ENCODE results near the gene ANAPC15. TPM values are rescaled to one million over a fixed set of nuclear protein-coding genes. Genes with fewer than 3 reads are reported as not detected.

Gene ANAPC15
- total and polyA plus RNA-seq, 2 of the 4 experiments (the other 2 are of a cell fraction), result 66.3 to 84.2 TPM

GRCh38 chr11:72072348-72072747, 40.1 kb downstream of the ANAPC15 start:
- H4K91ac ChIP-seq (ENCODE audit: insufficient read depth, low read depth, low read length), result peak overlapping the region; percentile 67
- POLR2A ChIA-PET (ENCODE audit: unreplicated experiment), result interaction anchor here (0.8 kb wide), 1 partner anchor 15 kb away, joined by 4 read pairs; no protein-coding TSS in a partner anchor
- H3K27ac ChIP-seq (ENCODE audit: insufficient read depth, low read length), result peak overlapping the region; percentile 20
- no peak overlapping the region for H3K4me3 ChIP-seq (ENCODE audit: insufficient read depth, low read depth, low read length)
- peak overlapping the region; percentile 75; the same call in 1 of the 3 replicates for H2BK15ac ChIP-seq (ENCODE audit: low read depth, low read length)
- H3K23ac ChIP-seq (ENCODE audit: low read depth, low read length), result peak overlapping the region; percentile 54; the same call in 1 of the 2 replicates
- H3K79me1 ChIP-seq (ENCODE audit: low read depth in 1 of 2, low read length in 2 of 2), result peaks cover 31 to 65% of the 10 kb centered on the region in 2 experiments
- DNase-seq, result peak; percentile 82
- no peaks in the 10 kb centered on the region for H3K27me3 ChIP-seq (ENCODE audit: control insufficient read depth, insufficient read depth, low read length)
- H3K18ac ChIP-seq (ENCODE audit: low read depth, low read length), result peak overlapping the region; percentile 2; the same call in 1 of the 2 replicates
- dilution Hi-C loops (cut with HindIII; ENCODE audit: low sequenced_read_pairs, unreplicated experiment) (no loop called here), in situ Hi-C loops (cut with MboI; ENCODE audit: low sequenced_read_pairs) (no loop called here), intact Hi-C loops (cut with micrococcal nuclease) (no loop called here)
- BruUV-seq (replicated peaks), result no TSS peak
- peak overlapping the region; percentile 93 for H2BK5ac ChIP-seq (ENCODE audit: low read depth, low read length, poor library complexity, severe bottlenecking)
- H4K8ac ChIP-seq (ENCODE audit: low read depth in 2 of 2, low read length in 2 of 2), result peak overlapping the region in 1 of 2 experiments; percentile 87; a peak in 3 of 4 replicates
- peaks cover 16% of the 10 kb centered on the region for H3K9me1 ChIP-seq (ENCODE audit: insufficient read depth, low read length)
- H4K20me1 ChIP-seq (ENCODE audit: insufficient read depth, low read length), result peaks cover 7% of the 10 kb centered on the region; the same call in 1 of the 2 replicates
- H3K4me2 ChIP-seq (ENCODE audit: low read depth, low read length), result peak overlapping the region; percentile 61
- 21% methylated on average over 2 of the region's 3 CpGs; no CpG with 5 or more reads in 1 of the 2 experiments for WGBS, 2 experiments (ENCODE audit: extremely low coverage in 2 of 2, insufficient read length in 1 of 2)
- peak overlapping the region; percentile 89 for H2BK20ac ChIP-seq (ENCODE audit: low read depth, low read length)
- peak overlapping the region; percentile 69 for H2AFZ ChIP-seq (replicated peaks; ENCODE audit: low read length, poor library complexity)
- peak; percentile 80 for ATAC-seq (ENCODE audit: low read depth)
- peak overlapping the region; percentile 54 for H3K14ac ChIP-seq (replicated peaks; ENCODE audit: low read depth, low read length)
- H2AK5ac ChIP-seq (ENCODE audit: low read depth, low read length), result peak overlapping the region; percentile 66
- no peak overlapping the region for H3K9ac ChIP-seq (ENCODE audit: low read depth, low read length)
- H3K4ac ChIP-seq (ENCODE audit: low read depth, low read length), result peak overlapping the region; percentile 87
- H2BK120ac ChIP-seq (ENCODE audit: low read depth, low read length), result peak overlapping the region; percentile 88
- peaks cover 20% of the 10 kb centered on the region for H3K4me1 ChIP-seq (ENCODE audit: control insufficient read depth, insufficient read depth, low read length)
- peak overlapping the region; percentile 16; the same call in 1 of the 2 replicates for H4K5ac ChIP-seq (ENCODE audit: low read depth, low read length)
- 0 out of 2 replicates have a peak overlapping the region, but pooled peaks have one; percentile 41 for H3K56ac ChIP-seq (ENCODE audit: extremely low read depth, insufficient read depth, low read length)
- CTCF ChIA-PET, result interaction anchor here (0.6 to 2.4 kb wide), 4 partner anchors 19 to 110 kb away, joined by 3 to 6 read pairs (median 4); no protein-coding TSS in a partner anchor
- H2AK9ac ChIP-seq (replicated peaks; ENCODE audit: low read depth, low read length, poor library complexity), result peak overlapping the region; percentile 1
- H3K36me3 ChIP-seq (ENCODE audit: control insufficient read depth, insufficient read depth, low read length), result no peaks in the 10 kb centered on the region; the same call in 1 of the 2 replicates
- H3K9me3 ChIP-seq (ENCODE audit: control insufficient read depth, insufficient read depth, low read length), result no peaks in the 10 kb centered on the region
- TF ChIP-seq ELK1 (IDR thresholded peaks at IDR 0.05; ENCODE audit: borderline replicate concordance, low read depth, low read length), result no peak
- peak; percentile 50; the same call in 1 of the 2 replicates for TF ChIP-seq CEBPB (IDR thresholded peaks at IDR 0.05; ENCODE audit: low read depth, low read length)
- TF ChIP-seq POLR2A (IDR thresholded peaks at IDR 0.05; ENCODE audit: low read depth, low read length), result no peak
- no peak for TF ChIP-seq RCOR1 (IDR thresholded peaks at IDR 0.05; ENCODE audit: insufficient replicate concordance, low read length)
- TF ChIP-seq BHLHE40 (IDR thresholded peaks at IDR 0.05; ENCODE audit: low read depth, low read length), result peak; percentile 70
- no peak for TF ChIP-seq RFX5 (IDR thresholded peaks at IDR 0.05; ENCODE audit: low read depth, low read length)
- TF ChIP-seq CTCF (conservative IDR thresholded peaks at IDR 0.05; ENCODE audit: low read depth, low read length), result no peak
- peak; percentile 39; the same call in 1 of the 2 replicates for TF ChIP-seq MXI1 (IDR thresholded peaks at IDR 0.05; ENCODE audit: borderline replicate concordance, low read depth, low read length)
- no peak for TF ChIP-seq CHD1 (IDR thresholded peaks at IDR 0.05; ENCODE audit: low read depth, low read length)
- no peak for TF ChIP-seq MAZ (IDR thresholded peaks at IDR 0.05; ENCODE audit: borderline replicate concordance, low read depth, low read length)
- no peak for TF ChIP-seq NFE2L2 (IDR thresholded peaks at IDR 0.05; ENCODE audit: low read depth, low read length)
- no peak for TF ChIP-seq MAFK (IDR thresholded peaks at IDR 0.05; ENCODE audit: low read depth, low read length)
- 0 out of 2 replicates have a peak, but pooled peaks have one; percentile 10 for TF ChIP-seq RAD21 (IDR thresholded peaks at IDR 0.05; ENCODE audit: low read length)
- TF ChIP-seq SMC3 (IDR thresholded peaks at IDR 0.05; ENCODE audit: low read depth, low read length), result no peak
- no peak for TF ChIP-seq USF2 (IDR thresholded peaks at IDR 0.05; ENCODE audit: low read depth, low read length)
